Measurements from ENCODE around the gene FRMPD1.

- no peak for TF ChIP-seq EZH2phosphoT487 (IDR thresholded peaks at IDR 0.05; ENCODE audit: borderline replicate concordance)
- TF ChIP-seq CTCF (conservative IDR thresholded peaks at IDR 0.05; ENCODE audit: low read length) = no peak
Measured at GRCh38 chr9:37678789-37679273, 28.1 kb downstream of the FRMPD1 start.
